ENCODE measurements around the gene CSF3. TPM values are rescaled to one million over a fixed set of nuclear protein-coding genes. Genes with fewer than 3 reads are reported as not detected.
"Not testable (repeated sequence)": the region's sequence is repeated elsewhere in the genome, so short reads cannot be mapped to it uniquely, and the experiment has no call there.

Gene CSF3
- polyA plus RNA-seq, 1 donor from 2014 or later: not detected

- Histone ChIP-seq H3K4me3 (ENCODE audit: low read length) (no peak overlapping the region), H3K9me3 (ENCODE audit: low read length) (no peaks in the 10 kb centered on the region), H2AFZ (ENCODE audit: low read depth, low read length) (no peak overlapping the region), H4K20me1 (ENCODE audit: insufficient read depth) (no peaks in the 10 kb centered on the region), H3K4me2 (ENCODE audit: low read length) (no peak overlapping the region), H3K36me3 (ENCODE audit: insufficient read depth, low read length) (no peaks in the 10 kb centered on the region), H3K79me2 (replicated peaks; ENCODE audit: insufficient read depth, low read length) (no peaks in the 10 kb centered on the region), H3K27ac (ENCODE audit: low read length) (no peak overlapping the region), H3K27me3 (ENCODE audit: insufficient read depth, low read depth, low read length) (no peaks in the 10 kb centered on the region), H3K9me2 (ENCODE audit: insufficient read depth, low read length) (no peaks in the 10 kb centered on the region), H3F3A (ENCODE audit: insufficient read depth, low read length, poor library complexity, severe bottlenecking) (no peaks in the 10 kb centered on the region), H3K9ac (ENCODE audit: low read length) (no peak overlapping the region)
- TF ChIP-seq RAD21 (conservative IDR thresholded peaks at IDR 0.05): no peak
- TF ChIP-seq TAF1 (IDR thresholded peaks at IDR 0.05; ENCODE audit: low read depth): no peak
- no peak for TF ChIP-seq POLR2AphosphoS5 (IDR thresholded peaks at IDR 0.05)
- no peak for TF ChIP-seq MXI1 (conservative IDR thresholded peaks at IDR 0.05; ENCODE audit: poor library complexity, severe bottlenecking)
- TF ChIP-seq REST (IDR thresholded peaks at IDR 0.05; ENCODE audit: borderline replicate concordance): no peak
- no peak for TF ChIP-seq SMC3 (conservative IDR thresholded peaks at IDR 0.05; ENCODE audit: poor library complexity)
- TF ChIP-seq CTCF (IDR thresholded peaks at IDR 0.05; ENCODE audit: poor library complexity, severe bottlenecking): no peak
These were observed 16.2 kb upstream of the CSF3 start for GRCh38 chr17:39999067-39999466.

DNA sequence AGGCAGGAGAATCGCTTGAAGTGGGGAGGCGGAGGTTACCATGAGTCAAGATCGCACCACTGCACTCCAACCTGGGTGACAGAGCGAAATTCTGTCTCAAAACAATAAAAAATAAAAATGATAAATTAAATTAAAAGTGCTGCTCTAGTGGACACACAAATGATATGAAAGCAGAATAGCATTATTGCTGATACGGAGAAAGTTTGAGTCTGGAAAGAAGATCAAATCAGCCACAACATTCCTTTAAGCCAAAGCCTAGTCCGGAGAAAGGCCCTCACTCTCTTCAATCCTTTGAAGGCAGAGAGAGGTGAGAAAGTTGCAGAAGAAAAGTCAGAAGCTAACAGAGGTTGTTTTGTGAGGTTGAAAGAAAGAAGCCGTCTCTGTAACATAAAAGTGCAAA, 15.1 kb upstream of the CSF3 start:
- Histone ChIP-seq H3K9me3 (ENCODE audit: low read length) (no peaks in the 10 kb centered on the region), H4K20me1 (ENCODE audit: insufficient read depth) (no peaks in the 10 kb centered on the region), H3K4me3 (ENCODE audit: low read length) (no peak overlapping the region), H3F3A (ENCODE audit: insufficient read depth, low read length, poor library complexity, severe bottlenecking) (no peaks in the 10 kb centered on the region), H3K9ac (ENCODE audit: low read length) (no peak overlapping the region), H2AFZ (ENCODE audit: low read depth, low read length) (no peak overlapping the region), H3K9me2 (ENCODE audit: insufficient read depth, low read length) (no peaks in the 10 kb centered on the region), H3K27ac (ENCODE audit: low read length) (no peak overlapping the region), H3K36me3 (ENCODE audit: insufficient read depth, low read length) (no peaks in the 10 kb centered on the region), H3K79me2 (replicated peaks; ENCODE audit: insufficient read depth, low read length) (no peaks in the 10 kb centered on the region), H3K4me2 (ENCODE audit: low read length) (no peak overlapping the region), H3K27me3 (ENCODE audit: insufficient read depth, low read depth, low read length) (no peaks in the 10 kb centered on the region)
- TF ChIP-seq CTCF (IDR thresholded peaks at IDR 0.05; ENCODE audit: poor library complexity, severe bottlenecking) (no peak), EP300 (conservative IDR thresholded peaks at IDR 0.05; ENCODE audit: poor library complexity, severe bottlenecking) (no peak), TAF1 (IDR thresholded peaks at IDR 0.05; ENCODE audit: low read depth) (no peak)

- not testable (repeated sequence) for H3K27me3 ChIP-seq (ENCODE audit: insufficient read depth, low read depth, low read length)
These were observed 13.9 kb upstream of the CSF3 start for GRCh38 chr17:40001335-40001734.

More at GRCh38 chr17:40001335-40001734, 13.9 kb upstream of the CSF3 start:
- H3K9ac ChIP-seq (ENCODE audit: low read length); H2AFZ ChIP-seq (ENCODE audit: low read depth, low read length); H4K20me1 ChIP-seq (ENCODE audit: insufficient read depth); H3K9me2 ChIP-seq (ENCODE audit: insufficient read depth, low read length); H3F3A ChIP-seq (ENCODE audit: insufficient read depth, low read length, poor library complexity, severe bottlenecking); H3K27ac ChIP-seq (ENCODE audit: low read length); H3K4me2 ChIP-seq (ENCODE audit: low read length); H3K36me3 ChIP-seq (ENCODE audit: insufficient read depth, low read length); H3K79me2 ChIP-seq (replicated peaks; ENCODE audit: insufficient read depth, low read length); H3K9me3 ChIP-seq (ENCODE audit: low read length); H3K4me3 ChIP-seq (ENCODE audit: low read length): not testable (repeated sequence)

All from neural cell (in vitro differentiated cells).